GM18505 (cell line): ENCODE results near the gene NUDT6.
A peak's percentile ranks its signal among the peaks of the same experiment; 100 is the strongest.
"Not testable (repeated sequence)": the region's sequence is repeated elsewhere in the genome, so short reads cannot be mapped to it uniquely, and the experiment has no call there.

ENCODE experiments used
- ATAC-seq: cut with Tn5 transposase; IDR thresholded peaks from one replicate; pipeline ENCODE4 v1.9.1; 2021; ENCODE audit not compliant: unreplicated experiment
- POLR2A ChIP-seq: IDR thresholded peaks from 4 replicates; pipeline ENCODE4 v1.6.1; 2011; ENCODE audit warnings: borderline replicate concordance; ENCODE audit not compliant: insufficient read depth, insufficient read length; ENCODE audit errors: extremely low read depth

The NUDT6 gene

GRCh38 chr4:122921971-122922876, at the start of gene NUDT6:
Gene NUDT6, minus strand, starts transcription at chr4:122922597. Its CDS starts 25 bp downstream, at chr4:122922572.
- ATAC-seq: peak; percentile 50
- TF ChIP-seq POLR2A: peak; percentile 41

GRCh38 chr4:122968227-122968812, 45.9 kb upstream of the NUDT6 start:
- ATAC-seq: no peak
- no peak for TF ChIP-seq POLR2A

GRCh38 chr4:122967231-122967630, 44.8 kb upstream of the NUDT6 start:
- ATAC-seq: no peak
- TF ChIP-seq POLR2A: no peak

GRCh38 chr4:122966201-122966600, 43.8 kb upstream of the NUDT6 start:
- no peak for TF ChIP-seq POLR2A
- no peak for ATAC-seq

- no peak for ATAC-seq
Observed at GRCh38 chr4:122963216-122963615, 40.8 kb upstream of the NUDT6 start.

GRCh38 chr4:122960611-122961000, 38.2 kb upstream of the NUDT6 start:
- ATAC-seq: no peak
- TF ChIP-seq POLR2A: no peak

More at GRCh38 chr4:122963216-122963615, 40.8 kb upstream of the NUDT6 start:
- TF ChIP-seq POLR2A: no peak

GRCh38 chr4:122959981-122960610, 37.7 kb upstream of the NUDT6 start:
- ATAC-seq: no peak
- no peak for TF ChIP-seq POLR2A

GRCh38 chr4:122959441-122959840, 37.0 kb upstream of the NUDT6 start:
- ATAC-seq: no peak
- TF ChIP-seq POLR2A: no peak

GRCh38 chr4:122958505-122958904, 36.1 kb upstream of the NUDT6 start:
- ATAC-seq: no peak
- no peak for TF ChIP-seq POLR2A

- no peak for TF ChIP-seq POLR2A
- ATAC-seq: no peak
Observed at GRCh38 chr4:122953924-122954323, 31.5 kb upstream of the NUDT6 start.

- no peak for TF ChIP-seq POLR2A
- ATAC-seq: no peak
Observed at GRCh38 chr4:122952028-122952427, 29.6 kb upstream of the NUDT6 start.

- no peak for ATAC-seq
- no peak for TF ChIP-seq POLR2A
Observed at GRCh38 chr4:122948671-122949070, 26.3 kb upstream of the NUDT6 start.

GRCh38 chr4:122946142-122946541, 23.7 kb upstream of the NUDT6 start:
- ATAC-seq: no peak
- TF ChIP-seq POLR2A: no peak

- not testable (repeated sequence) for ATAC-seq
Observed at GRCh38 chr4:122945136-122945535, 22.7 kb upstream of the NUDT6 start.

GRCh38 chr4:122932763-122933162, 10.4 kb upstream of the NUDT6 start:
- no peak for TF ChIP-seq POLR2A
- no peak for ATAC-seq

GRCh38 chr4:122930862-122931261, 8.5 kb upstream of the NUDT6 start:
- no peak for TF ChIP-seq POLR2A
- ATAC-seq: no peak
